Retinal pigment epithelial cell (primary cell): ENCODE data around the gene PIEZO1.
A peak's percentile ranks its signal among the peaks of the same experiment; 100 is the strongest.

Experiments
- DNase-seq: peaks from one replicate; pipeline ENCODE4 v3.0.0-alpha.2; 2010; ENCODE audit warnings: low read depth
- H3K4me3 ChIP-seq: 2 replicates; pipeline ENCODE4 v1.5.1; 2011; ENCODE audit warnings: mild to moderate bottlenecking, low read length, control low read depth, moderate library complexity
- CTCF ChIP-seq: conservative IDR thresholded peaks from 2 replicates; pipeline ENCODE4 v1.5.1; 2011; ENCODE audit warnings: low read depth, low read length, control low read depth, inconsistent platforms

Gene PIEZO1

DNA sequence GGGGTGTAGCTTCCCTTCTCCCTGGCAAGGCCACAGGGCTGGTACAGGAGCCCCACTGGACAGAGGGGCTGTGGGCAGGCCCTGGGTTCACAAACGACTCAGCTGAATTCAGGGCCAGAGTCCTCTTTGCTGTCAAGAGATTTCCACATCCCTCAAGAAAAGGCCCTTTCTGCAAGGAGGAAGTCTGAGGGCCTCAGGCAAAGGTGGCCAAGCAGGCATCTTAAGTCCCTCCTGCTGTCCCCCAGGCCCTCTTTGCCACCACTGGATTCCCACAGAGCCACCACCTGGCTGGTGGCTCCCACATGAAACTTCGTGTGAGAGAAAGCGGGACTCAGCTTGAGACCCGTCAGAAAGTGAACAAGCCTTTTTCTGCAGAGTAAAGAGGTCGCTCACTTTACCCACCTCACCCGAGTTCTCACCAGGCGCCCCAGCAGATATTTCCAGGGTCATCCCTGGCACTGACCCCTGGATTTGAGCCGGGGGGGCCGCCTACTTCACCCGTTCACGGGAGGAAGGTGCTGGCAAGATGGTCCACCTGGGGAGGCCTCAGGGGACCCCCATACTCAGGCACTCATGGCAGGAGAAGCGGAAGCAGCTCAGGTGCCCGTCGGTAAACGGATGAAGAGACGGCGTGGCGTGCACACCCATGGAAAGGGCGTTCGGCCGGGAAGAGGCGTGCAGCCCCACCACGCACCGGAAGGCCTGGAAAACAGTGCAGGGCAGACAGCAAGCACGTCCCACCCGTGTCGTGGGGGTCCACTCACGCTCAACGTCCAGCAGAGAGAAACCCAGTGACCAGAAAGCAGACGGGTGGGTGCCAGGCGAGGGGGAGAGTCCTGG, 82.4 kb downstream of the PIEZO1 start:
- no peak overlapping the region for H3K4me3 ChIP-seq
- no peak for TF ChIP-seq CTCF
- DNase-seq = no peak

- no peak for TF ChIP-seq CTCF
- H3K4me3 ChIP-seq = no peak overlapping the region
- DNase-seq = no peak
Observed at GRCh38 chr16:88701581-88702370, 83.2 kb downstream of the PIEZO1 start.

DNA sequence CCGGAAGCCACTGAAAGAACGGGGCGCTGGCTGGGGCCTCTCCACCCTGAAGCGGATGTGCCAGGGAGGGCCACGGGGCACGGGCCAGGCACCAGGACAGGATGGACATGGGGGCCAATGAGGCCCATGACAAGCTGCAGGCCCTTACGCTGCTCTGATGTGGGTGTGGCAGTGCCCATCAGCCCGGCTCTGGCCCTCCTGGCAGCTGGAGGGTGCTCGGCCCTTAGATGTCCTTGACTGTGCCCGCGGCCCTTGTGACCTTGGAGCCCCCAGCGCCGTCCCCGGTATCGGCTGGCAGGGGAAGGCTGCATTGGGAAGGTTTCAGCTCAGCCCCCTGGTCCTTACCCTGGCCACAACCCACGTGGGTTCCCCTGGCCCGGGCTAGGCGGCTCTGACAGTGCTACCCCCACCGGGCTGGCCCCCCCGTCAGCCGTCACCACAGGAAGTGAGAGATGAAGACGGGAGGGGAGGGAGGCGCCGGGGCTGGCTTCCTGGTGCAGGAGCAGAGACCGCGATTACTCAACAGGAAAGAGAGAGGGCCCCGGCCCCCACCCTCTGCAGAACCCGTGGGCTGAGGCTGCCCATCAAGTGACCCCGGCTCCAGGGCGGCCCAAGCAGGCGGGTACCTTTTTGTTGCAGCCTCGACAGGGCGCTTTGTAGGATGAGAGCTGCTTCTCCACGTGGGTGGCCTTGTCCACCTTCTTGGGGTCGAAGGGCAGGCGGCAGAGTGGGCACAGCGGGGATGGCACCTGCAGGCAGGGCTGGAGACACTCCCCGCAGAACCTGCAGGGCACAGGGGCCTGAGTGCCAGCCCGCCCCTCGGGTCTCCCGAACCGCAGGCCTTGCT, 84.2 kb downstream of the PIEZO1 start:
- TF ChIP-seq CTCF = no peak
- no peak overlapping the region for H3K4me3 ChIP-seq
- DNase-seq = peak; percentile 39

GRCh38 chr16:88700322-88700635, 84.7 kb downstream of the PIEZO1 start:
- DNase-seq = no peak
- no peak overlapping the region for H3K4me3 ChIP-seq
- TF ChIP-seq CTCF = no peak

- DNase-seq = no peak
- TF ChIP-seq CTCF = no peak
- H3K4me3 ChIP-seq = no peak overlapping the region
Observed at GRCh38 chr16:88699180-88699579, 85.8 kb downstream of the PIEZO1 start.

DNA sequence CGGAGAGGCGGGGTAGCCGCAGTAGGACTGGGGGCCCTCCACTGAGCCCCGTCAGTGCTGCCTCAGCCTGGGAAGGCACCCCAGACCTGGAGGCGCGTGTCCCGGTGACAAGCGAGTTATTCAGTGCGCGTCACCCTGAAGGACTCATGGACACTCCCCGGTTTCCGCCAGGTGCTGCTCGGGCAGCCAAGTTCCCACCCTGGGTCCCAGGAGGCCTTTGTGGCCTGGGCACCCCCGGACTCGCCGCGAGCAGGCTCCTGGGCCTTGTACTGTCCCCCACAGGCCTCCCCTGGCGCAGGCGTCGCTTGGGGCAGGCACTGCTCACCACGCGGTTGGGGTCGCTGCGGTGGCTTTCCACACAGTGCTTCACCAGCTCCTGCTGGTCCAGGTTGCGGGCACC, 86.4 kb downstream of the PIEZO1 start:
- DNase-seq = no peak
- no peak overlapping the region for H3K4me3 ChIP-seq
- no peak for TF ChIP-seq CTCF
